GDM1 (cell line): Measurements from ENCODE around the gene BRD7.

Experiments
- DNase-seq: peaks from one replicate; lab custom pipeline; 2025; lab: John Stamatoyannopoulos, UW

The BRD7 gene

GRCh38 chr16:50320310-50320709, 48.5 kb downstream of the BRD7 start:
- DNase-seq: no peak

GRCh38 chr16:50318796-50319578, 49.8 kb downstream of the BRD7 start:
- no peak for DNase-seq

GRCh38 chr16:50316848-50317630, 51.7 kb downstream of the BRD7 start:
- no peak for DNase-seq

GRCh38 chr16:50316102-50316847, 52.5 kb downstream of the BRD7 start:
- no peak for DNase-seq

GRCh38 chr16:50315346-50315997, 53.3 kb downstream of the BRD7 start:
- no peak for DNase-seq

- DNase-seq: no peak
These were observed 54.1 kb downstream of the BRD7 start for GRCh38 chr16:50314665-50315064.

GRCh38 chr16:50313596-50314478, 55.0 kb downstream of the BRD7 start:
- DNase-seq: no peak

GRCh38 chr16:50311891-50312501, 56.8 kb downstream of the BRD7 start:
- no peak for DNase-seq

- DNase-seq: no peak
These were observed 57.7 kb downstream of the BRD7 start for GRCh38 chr16:50311134-50311528.

- DNase-seq: no peak
These were observed 58.3 kb downstream of the BRD7 start for GRCh38 chr16:50310308-50311133.

- no peak for DNase-seq
These were observed 59.1 kb downstream of the BRD7 start for GRCh38 chr16:50309527-50310307.

GRCh38 chr16:50309156-50309526, 59.6 kb downstream of the BRD7 start:
- no peak for DNase-seq

GRCh38 chr16:50308237-50308965, 60.4 kb downstream of the BRD7 start:
- DNase-seq: no peak

- no peak for DNase-seq
These were observed 62.5 kb downstream of the BRD7 start for GRCh38 chr16:50306287-50306686.

- no peak for DNase-seq
These were observed 63.2 kb downstream of the BRD7 start for GRCh38 chr16:50305441-50306061.

GRCh38 chr16:50304467-50305440, 64.0 kb downstream of the BRD7 start:
- no peak for DNase-seq
